ENCODE results near the gene FOXN1. TPM values are rescaled to one million over a fixed set of nuclear protein-coding genes. Genes with fewer than 3 reads are reported as not detected.

The FOXN1 gene
- polyA plus RNA-seq, 2 of the 4 experiments (the other 2 are of a cell fraction) = not detected

- Histone ChIP-seq H3K4me3 (no peak overlapping the region), H3K27ac (no peak overlapping the region), H3K4me1 (peaks cover 13% of the 10 kb centered on the region), H3K4me2 (no peak overlapping the region), H3K9me3 (no peaks in the 10 kb centered on the region)
- 60% methylated on average over 3 of the region's 3 CpGs for WGBS (ENCODE audit: missing lambda C conversion rate)
- TF ChIP-seq E2F6 (IDR thresholded peaks at IDR 0.05; ENCODE audit: borderline replicate concordance, low read depth) (no peak), HOXA7 (CRISPR knock-in tag; IDR thresholded peaks at IDR 0.05) (no peak), GATA3 (IDR thresholded peaks at IDR 0.05; ENCODE audit: borderline replicate concordance) (no peak), CTCF (IDR thresholded peaks at IDR 0.05) (no peak), EP300 (IDR thresholded peaks at IDR 0.05) (no peak), KDM5A (IDR thresholded peaks at IDR 0.05) (no peak), RARB (CRISPR knock-in tag; IDR thresholded peaks at IDR 0.05) (no peak), HMGXB4 (CRISPR knock-in tag; IDR thresholded peaks at IDR 0.05; ENCODE audit: borderline replicate concordance) (no peak), EHMT2 (IDR thresholded peaks at IDR 0.05; ENCODE audit: low read depth) (no peak), ZSCAN20 (CRISPR knock-in tag; IDR thresholded peaks at IDR 0.05) (no peak), CHD4 (IDR thresholded peaks at IDR 0.05; ENCODE audit: borderline replicate concordance) (no peak), CEBPB (IDR thresholded peaks at IDR 0.05) (no peak), PHF8 (IDR thresholded peaks at IDR 0.05; ENCODE audit: borderline replicate concordance, low read depth) (no peak), RAD21 (conservative IDR thresholded peaks at IDR 0.05 in 1 of 2, IDR thresholded peaks at IDR 0.05 in 1 of 2) (no peak), BHLHE40 (IDR thresholded peaks at IDR 0.05; ENCODE audit: low read depth, low read length) (no peak), TFCP2L1 (CRISPR knock-in tag; IDR thresholded peaks at IDR 0.05) (no peak), PBX3 (IDR thresholded peaks at IDR 0.05) (no peak), RFX5 (IDR thresholded peaks at IDR 0.05) (no peak)
- no peak for DNase-seq (ENCODE audit: low read depth in 1 of 2, low spot score in 1 of 2)
- CTCF ChIA-PET = interaction anchor here (0.8 to 17.3 kb wide), 6 partner anchors 7 to 224 kb away, joined by 3 to 317 read pairs (median 106); partner anchors contain the start of genes FOXN1, RSKR and UNC119
- no peak for FAIRE-seq
- POLR2A ChIA-PET = no interaction called here
- no peak for ATAC-seq
Measured at GRCh38 chr17:28491860-28492259, 14.3 kb upstream of the FOXN1 start.

- Histone ChIP-seq H3K27ac (no peak overlapping the region), H3K4me1 (peaks cover 13% of the 10 kb centered on the region), H3K4me3 (no peak overlapping the region), H3K9me3 (no peaks in the 10 kb centered on the region), H3K4me2 (no peak overlapping the region)
- no peak for FAIRE-seq
- peak in 1 of 2 experiments; percentile 29 for DNase-seq (ENCODE audit: low read depth in 1 of 2, low spot score in 1 of 2)
- TF ChIP-seq BHLHE40 (IDR thresholded peaks at IDR 0.05; ENCODE audit: low read depth, low read length) (no peak), RAD21 (conservative IDR thresholded peaks at IDR 0.05 in 1 of 2, IDR thresholded peaks at IDR 0.05 in 1 of 2) (0 out of 5 replicates have a peak, but pooled peaks of 1 of the 2 experiments have one; percentile 13), JUNB (IDR thresholded peaks at IDR 0.05) (no peak), EP300 (IDR thresholded peaks at IDR 0.05) (no peak), NPAS2 (CRISPR knock-in tag; IDR thresholded peaks at IDR 0.05; ENCODE audit: borderline replicate concordance) (no peak), USF2 (IDR thresholded peaks at IDR 0.05) (no peak), CEBPB (IDR thresholded peaks at IDR 0.05) (no peak), ESRRA (IDR thresholded peaks at IDR 0.05; ENCODE audit: borderline replicate concordance, low read length) (no peak), FOSB (CRISPR knock-in tag; IDR thresholded peaks at IDR 0.05) (no peak)
- POLR2A ChIA-PET = interaction anchor here (0.6 kb wide), 1 partner anchor 227 kb away, joined by 3 read pairs; the partner anchor contains the start of gene RPL23A
- no peak for ATAC-seq
- CTCF ChIA-PET = interaction anchor here (0.6 to 17.3 kb wide), 17 partner anchors 7 to 1315 kb away, joined by 3 to 317 read pairs (median 4); partner anchors contain the start of genes FOXN1, RSKR and UNC119
- WGBS (ENCODE audit: missing lambda C conversion rate) = 29% methylated on average over 4 of the region's 4 CpGs
Measured at GRCh38 chr17:28492352-28493310, 13.5 kb upstream of the FOXN1 start.

Data from A549 (cell line).